GM19455 (cell line): ENCODE measurements around the gene OR2A12.
"Not testable (repeated sequence)": the region's sequence is repeated elsewhere in the genome, so short reads cannot be mapped to it uniquely, and the experiment has no call there.

Source experiments
- ATAC-seq: cut with Tn5 transposase; IDR thresholded peaks from one replicate; pipeline ENCODE4 v1.9.1; 2021; ENCODE audit not compliant: unreplicated experiment

The OR2A12 gene, protein sequence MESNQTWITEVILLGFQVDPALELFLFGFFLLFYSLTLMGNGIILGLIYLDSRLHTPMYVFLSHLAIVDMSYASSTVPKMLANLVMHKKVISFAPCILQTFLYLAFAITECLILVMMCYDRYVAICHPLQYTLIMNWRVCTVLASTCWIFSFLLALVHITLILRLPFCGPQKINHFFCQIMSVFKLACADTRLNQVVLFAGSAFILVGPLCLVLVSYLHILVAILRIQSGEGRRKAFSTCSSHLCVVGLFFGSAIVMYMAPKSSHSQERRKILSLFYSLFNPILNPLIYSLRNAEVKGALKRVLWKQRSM

DNA sequence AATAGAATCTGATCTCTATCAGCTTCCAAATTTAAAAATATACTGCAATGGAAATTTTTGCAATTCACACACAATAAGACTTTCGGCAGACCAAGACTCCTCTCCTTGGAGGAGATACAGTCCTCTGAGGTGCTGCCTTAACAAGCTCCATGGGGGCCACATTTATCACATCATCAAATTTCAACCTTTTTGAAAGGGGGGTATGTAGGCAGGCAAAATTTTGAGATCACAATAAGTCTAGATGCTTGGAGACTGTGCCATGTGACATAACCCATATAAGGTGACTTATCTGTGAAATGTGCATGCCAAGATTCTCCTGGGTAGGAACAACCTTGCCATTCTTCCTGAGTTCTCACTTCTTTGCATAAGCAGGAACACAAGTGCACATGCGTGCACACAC lies at the start of gene OR2A12:
OR2A12 (plus strand) TSS at position 301 of the 400 bp plus-strand sequence. CDS start 8,830 bp downstream, outside the sequence.
- ATAC-seq = no peak

DNA sequence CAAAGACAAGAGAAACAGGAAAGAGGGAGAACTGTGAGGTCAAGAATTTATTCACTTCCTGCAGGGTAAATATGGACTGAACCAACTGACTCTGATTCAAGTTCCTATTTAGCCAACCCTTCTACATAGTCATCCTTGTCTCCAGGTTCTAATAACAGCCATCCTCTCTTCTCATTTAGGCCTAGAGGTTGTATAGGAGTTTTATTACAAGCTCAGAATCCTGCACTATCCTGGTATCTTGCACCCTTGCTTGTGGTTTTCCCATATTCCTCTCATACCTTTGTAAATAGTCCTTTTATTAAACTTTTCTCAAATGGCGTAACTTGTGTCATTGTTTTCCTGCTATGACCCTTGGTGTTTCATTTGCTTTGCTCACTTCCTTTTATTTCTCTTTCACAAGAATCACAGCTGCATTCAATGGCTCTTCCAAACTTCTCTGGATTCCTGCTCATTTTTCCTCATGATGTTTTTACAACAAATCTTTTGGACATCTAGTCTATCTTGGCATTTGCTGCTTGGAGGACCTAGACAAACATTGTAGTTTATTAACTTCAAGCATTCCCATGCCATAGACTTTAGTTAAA lies 49.7 kb upstream of the OR2A12 start:
- ATAC-seq = no peak

DNA sequence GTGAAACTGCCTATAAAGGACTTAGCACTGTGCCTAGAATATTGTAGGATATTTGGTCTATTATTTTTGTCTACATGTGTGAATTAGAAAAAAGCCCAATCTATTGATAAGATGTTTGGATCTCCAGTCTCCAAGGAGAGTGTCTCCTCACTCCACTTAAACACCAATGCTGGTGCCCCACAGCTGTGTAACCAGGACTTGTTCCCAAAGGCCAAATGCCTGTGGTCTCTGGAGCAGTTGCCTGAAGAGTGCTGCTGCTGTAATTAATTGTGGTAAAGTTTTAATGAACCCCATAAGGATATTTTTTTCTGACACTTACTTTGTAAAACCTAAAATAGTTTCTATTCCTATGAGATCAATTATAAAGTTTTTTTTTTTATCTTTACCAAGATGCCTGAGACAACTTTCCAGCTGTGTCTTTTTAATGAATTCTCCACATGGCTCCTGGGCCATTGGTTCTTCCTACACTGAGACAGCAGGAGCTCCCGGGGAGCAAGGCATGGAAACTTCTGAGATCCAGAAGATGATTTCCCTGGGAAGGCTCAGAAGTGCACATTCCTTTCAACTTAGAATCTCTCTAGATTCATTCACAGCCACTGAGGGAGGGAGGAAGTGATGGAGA lies 48.6 kb upstream of the OR2A12 start:
- no peak for ATAC-seq

DNA sequence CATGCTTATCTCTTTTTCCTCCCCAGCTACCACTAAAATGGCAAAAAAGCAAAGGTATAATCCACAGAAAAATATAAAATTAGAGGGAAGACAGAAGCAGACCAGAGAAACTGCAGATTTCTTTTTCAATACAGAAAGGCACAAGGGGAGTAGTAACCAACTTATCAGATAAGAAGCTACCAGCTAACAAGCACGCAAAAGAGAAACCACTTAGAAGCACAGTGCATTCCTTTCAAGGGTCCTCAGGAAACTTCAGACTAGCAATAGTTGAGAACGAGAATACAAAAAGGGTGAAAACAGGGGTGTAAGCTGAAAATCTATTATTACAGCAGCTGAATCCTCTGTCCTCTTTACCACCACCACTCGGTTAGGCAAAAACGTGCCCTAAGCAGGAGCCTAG lies 47.2 kb upstream of the OR2A12 start:
- no peak for ATAC-seq

DNA sequence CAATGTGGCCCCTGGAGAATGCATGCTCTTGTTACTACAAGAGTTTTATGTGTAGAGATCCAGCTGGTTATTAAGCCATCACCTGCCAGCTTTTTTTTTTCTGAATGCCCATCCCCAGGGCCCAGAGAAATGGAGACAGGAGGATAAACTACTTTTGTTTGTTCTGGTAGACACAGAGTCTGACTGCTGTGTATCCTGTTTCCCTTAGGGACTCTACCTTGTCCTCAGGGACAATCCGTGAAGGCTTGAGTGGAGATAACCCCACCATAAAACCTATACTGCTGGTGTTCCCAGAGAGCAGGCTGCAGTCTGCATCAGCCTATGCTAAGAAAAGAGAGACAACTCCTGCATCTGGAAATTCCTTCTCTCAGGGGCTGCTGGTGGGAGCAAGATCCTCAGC lies 37.4 kb upstream of the OR2A12 start, which contains the start of gene OR2A5:
OR2A5 (plus strand) TSS at position 301 of the 400 bp plus-strand sequence. CDS start 1,454 bp downstream, outside the sequence.
- ATAC-seq = no peak

DNA sequence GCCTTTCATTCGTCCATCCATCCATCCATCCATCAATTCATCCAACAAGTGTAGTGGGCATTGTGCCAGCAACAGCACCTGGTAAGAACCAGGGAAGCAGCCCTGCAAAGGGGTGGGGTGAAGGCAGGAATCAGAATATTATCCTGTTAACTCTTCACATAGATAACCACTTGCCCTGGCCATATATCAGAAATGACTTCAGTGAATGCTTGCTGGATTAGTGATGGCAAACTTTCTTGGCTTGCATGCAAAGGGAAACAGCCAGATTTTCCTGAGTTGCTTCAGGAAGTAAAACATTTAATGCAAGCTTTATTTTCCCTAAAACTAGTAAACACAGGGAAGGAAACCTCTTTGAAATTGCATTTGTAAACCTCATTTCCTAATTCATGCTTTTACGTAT lies 36.6 kb upstream of the OR2A12 start:
- ATAC-seq = no peak

DNA sequence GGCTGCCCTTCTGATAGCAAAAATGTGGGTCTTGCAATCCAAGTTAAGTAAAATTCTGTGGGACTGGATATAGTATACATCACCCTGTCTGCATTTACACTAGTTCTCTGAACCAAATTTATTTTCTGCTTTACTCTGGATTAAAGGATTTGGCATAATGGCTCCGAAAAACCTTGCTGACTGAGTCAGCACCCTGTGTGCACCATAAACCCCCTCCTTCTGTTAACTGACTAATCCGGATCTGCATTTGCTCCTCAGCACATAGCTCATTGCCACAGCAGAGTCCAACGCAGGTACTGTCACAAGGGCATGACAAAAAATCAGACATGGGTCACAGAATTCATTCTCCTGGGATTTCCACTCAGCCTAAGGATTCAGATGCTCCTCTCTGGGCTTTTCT lies 36.0 kb upstream of the OR2A12 start:
- no peak for ATAC-seq

DNA sequence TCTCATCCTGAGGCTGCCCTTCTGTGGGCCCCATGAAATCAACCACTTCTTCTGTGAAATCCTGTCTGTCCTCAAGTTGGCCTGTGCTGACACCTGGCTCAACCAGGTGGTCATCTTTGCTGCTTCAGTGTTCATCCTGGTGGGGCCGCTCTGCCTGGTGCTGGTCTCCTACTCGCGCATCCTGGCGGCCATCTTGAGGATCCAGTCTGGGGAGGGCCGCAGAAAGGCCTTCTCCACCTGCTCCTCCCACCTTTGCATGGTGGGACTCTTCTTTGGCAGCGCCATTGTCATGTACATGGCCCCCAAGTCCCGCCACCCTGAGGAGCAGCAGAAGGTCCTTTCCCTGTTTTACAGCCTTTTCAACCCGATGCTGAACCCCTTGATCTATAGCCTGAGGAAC lies 35.2 kb upstream of the OR2A12 start:
- ATAC-seq = not testable (repeated sequence)

DNA sequence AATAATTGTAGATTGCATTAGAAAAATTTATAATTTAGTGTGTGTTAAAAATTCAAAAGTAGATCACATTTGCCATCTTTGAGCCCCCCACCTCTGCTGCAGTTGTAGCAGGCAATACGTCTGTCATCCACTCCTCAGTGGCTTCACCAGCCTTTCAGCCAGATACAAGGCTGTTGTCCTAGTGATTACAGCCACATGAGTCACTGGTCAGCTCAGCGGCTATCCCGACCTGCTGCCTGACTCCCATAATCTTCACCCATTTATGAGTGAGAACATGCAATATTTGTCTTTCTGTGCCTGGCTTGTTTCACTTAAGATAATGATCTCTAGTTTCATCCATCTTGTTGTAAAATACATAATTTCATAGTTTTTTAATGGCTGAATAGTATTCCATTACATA lies 28.1 kb upstream of the OR2A12 start:
- no peak for ATAC-seq

DNA sequence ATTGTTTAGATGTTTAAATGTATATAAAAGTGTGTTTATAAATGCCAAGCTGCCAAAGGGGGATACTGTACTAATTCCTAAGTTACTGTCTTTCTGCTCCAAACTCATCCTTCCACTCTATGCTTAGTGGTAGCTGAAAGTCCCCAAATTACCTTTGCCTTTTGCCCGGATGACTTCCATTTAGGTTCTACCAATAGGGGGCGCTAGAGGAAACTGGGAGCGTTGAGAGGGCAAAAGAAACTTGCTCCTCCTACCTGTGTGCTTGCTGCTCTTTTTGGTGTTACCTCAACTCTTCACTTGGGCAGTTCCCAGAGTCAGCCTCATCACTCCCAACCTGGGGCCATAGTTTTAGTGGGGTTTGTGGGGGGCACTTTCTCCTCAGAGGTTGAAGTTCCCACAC lies 22.4 kb upstream of the OR2A12 start:
- ATAC-seq = no peak

DNA sequence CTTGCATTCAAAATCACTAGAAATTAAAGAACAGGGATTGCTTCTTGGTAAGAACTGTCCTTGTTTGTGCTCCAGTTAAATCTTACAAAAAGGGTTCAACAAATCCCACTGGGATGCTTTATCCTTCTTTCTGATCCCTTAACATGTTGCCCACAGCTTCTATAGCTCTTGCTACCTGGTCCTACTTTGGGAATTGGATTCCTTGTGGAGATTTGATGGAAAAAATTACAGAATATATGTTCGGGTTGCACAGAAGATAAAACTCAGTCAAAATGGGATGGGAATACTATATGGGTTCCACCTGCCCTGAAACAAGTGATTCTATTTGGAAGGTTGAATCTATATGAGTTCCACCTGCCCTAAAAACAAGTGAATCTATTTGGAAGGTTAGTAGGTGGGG lies 16.6 kb upstream of the OR2A12 start, which contains the start of gene OR2A25:
OR2A25 (plus strand) TSS at position 301 of the 400 bp plus-strand sequence. CDS start 4,409 bp downstream, outside the sequence.
- ATAC-seq = no peak

DNA sequence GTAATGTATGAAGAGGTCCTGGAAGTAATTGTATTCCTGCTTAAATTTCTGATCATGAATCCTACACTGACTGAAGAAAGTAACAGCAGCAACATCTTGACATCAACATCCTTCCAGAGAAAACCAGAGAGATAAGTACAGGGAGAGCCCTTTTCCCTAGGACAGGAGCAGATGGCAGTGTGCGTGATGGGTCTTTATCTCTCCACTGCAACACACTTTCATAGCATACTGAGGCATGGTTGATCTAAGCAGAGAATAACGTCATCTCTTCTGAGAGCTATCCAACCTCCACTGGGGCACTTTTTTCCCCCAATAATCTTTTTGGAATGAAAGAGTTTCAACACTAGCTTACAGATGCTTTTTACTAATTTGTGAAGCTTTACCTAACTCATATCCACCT lies 16.1 kb upstream of the OR2A12 start:
- ATAC-seq = no peak

DNA sequence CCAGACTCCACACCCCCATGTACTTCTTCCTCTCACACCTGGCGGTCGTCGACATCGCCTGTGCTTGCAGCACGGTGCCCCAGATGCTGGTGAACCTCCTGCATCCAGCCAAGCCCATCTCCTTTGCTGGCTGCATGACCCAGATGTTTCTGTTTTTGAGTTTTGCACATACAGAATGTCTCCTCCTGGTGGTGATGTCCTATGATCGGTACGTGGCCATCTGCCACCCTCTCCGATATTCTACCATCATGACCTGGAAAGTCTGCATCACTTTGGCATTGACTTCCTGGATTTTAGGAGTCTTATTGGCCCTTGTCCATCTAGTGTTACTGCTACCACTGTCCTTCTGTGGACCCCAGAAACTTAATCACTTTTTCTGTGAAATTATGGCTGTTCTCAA lies 11.7 kb upstream of the OR2A12 start:
- no peak for ATAC-seq

DNA sequence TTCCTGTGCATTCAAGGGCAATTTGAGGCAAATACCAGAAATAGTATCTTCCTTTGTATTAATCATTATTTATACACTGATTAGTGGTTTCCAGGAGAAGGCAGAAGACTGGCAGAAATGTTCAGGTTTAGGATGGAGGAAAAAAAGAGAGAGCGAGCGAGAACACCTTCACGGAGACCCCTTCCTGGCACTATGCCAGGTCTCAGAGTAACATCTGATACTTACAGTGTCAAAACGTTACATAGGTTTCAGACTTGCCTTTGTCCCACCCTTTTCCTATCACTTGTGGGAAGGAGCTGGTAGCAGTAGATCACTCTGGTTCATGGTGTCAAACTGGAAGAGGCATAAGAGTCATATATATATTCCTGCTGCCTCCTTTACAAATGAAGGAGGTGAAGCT lies 652 bp downstream of the OR2A12 start:
- no peak for ATAC-seq

DNA sequence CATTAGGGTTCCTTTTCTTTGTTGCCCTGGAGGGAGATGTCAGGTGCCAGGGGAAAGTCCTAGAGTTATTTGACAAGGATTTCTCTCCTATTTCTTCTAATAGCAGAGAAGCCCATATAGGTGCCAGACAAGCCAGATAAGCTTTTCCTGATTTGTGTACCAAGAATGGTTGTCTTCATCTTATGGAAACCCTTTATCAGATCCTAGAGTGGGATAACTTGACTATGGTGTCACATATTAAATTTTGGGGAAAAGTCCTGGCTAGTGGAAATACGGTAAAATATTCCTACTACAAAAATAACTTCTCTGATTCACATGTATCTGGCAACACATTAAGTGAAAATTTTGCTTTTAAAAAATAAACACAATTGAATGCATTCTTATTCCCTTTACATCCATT lies 1.2 kb downstream of the OR2A12 start:
- no peak for ATAC-seq

DNA sequence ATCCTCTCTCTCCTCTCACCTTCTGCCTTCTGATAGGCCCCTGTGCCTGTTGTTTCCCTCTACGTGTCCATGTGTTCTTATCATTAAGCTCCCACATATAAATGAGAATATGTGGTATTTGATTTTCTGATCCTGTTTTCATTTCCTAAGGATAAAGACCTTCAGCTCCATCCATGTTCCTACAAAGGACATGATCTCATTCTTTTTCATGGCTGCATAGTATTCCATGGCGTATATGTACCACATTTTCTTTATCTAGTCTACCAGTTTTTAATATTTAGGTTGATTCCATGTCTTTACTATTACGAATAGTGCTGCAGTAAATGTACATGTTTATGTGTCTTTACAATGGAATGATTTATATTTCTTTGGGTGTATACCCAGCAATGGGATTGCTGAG lies 4.6 kb downstream of the OR2A12 start:
- ATAC-seq = no peak

DNA sequence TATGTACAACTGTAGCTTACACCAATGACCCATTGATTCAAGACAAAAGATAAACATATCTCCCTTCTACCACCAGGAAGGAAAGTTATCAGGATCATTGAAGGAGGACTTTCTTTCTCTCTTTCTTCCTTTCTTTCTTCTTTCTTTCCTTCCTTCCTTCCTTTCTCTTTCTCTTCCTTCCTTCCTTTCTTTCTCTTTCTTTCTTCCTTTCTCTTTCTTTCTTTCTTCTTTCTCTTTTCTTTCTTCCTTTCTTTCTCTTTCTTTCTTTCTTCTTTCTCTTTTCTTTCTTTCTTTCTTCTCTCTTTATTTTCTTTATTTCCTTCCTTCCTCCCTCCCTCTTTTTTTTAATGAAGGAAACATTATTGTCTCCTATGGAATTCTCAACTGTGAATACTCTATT lies 12.7 kb downstream of the OR2A12 start:
- ATAC-seq = no peak

DNA sequence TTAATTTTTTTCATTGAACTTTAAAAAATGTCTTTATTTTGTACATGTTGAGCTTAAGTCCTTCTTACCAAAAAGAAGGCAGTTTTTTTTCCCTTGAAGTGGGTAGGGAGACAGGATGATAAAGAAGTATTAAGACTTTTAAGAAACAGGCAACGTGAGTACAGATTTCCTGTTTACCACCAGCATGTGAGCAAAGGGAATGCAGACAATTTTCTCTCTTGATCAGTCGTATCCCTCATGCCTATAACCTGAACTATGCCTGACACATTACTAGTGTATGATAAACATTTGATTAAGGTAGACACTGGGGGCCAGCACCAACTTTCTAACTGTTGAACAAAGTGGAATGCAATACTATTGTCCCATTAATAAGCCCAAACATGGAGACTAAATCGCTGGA lies 14.5 kb downstream of the OR2A12 start:
- no peak for ATAC-seq

DNA sequence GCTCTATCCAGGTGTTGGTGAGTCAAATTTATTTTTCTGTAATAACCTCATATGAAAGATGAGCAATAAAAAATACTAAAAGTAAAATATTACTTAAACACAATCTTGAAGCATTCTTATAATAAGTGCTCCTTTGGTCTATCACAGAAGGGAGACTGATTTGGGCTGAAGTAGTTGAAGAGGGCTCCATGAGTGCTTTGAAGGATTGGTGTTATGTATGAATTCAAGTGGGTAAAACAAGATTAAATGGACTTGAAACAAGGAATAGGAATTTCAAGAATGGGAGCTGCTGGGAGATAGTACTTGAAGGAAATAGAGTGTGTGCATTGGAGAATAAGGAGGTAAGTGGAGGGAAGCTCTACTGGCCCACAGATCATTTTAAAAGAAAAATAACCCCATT lies 16.0 kb downstream of the OR2A12 start:
- ATAC-seq = no peak

DNA sequence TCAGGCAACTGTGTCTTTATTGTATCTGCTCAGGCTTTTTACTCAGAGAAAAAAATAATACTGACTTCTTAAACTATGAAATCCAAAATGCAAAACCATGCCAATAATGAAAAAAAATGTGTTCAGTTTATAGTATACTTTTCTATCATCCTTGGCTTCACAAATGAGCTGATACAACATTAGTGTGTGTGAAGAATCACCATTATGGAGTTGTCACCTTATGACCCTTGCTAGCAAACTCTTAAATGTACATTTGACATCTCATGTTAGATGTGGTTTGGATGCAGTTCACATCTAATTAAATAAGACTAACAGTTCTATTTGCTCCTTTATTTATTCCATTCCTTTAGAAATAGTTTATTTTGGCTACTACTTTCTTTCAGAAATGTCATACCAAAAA lies 19.1 kb downstream of the OR2A12 start:
- ATAC-seq = no peak

DNA sequence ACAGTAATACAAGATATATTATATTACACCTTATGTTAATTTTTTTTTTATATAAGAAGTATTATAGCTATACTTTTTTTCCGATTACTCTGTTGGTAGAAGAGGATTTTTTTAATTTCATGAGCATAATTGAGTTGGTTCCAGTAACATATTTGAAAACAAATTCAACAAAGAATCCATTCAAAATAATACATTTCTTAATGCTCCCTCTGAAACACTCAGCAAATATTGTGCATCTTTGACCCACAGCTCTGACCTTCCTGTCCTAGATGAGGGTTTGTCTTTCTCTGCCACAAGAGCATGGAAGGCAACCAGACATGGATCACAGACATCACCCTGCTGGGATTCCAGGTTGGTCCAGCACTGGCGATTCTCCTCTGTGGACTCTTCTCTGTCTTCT lies 23.2 kb downstream of the OR2A12 start, which contains the start of gene OR2A2:
OR2A2 (plus strand) TSS at position 301 of the 400 bp plus-strand sequence; CDS start at position 301, 0 bp downstream.
- ATAC-seq = no peak

DNA sequence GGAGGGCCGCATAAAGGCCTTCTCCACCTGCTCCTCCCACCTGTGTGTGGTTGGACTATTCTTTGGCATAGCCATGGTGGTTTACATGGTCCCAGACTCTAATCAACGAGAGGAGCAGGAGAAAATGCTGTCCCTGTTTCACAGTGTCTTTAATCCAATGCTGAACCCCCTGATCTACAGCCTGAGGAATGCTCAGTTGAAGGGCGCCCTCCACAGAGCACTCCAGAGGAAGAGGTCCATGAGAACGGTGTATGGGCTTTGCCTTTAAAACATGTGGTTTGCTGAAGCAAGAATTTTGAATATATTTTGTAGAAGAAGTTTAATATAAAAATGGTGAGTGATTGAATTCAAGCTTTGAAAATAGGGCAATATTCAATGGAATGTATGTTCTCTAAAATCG lies 24.2 kb downstream of the OR2A12 start:
- no peak for ATAC-seq
